Mononuclear cell (primary cell): ENCODE results near the gene LGR4. TPM values are rescaled to one million over a fixed set of nuclear protein-coding genes. Genes with fewer than 3 reads are reported as not detected.

Experiments used
- H3K27me3 ChIP-seq: 2 replicates; pipeline ENCODE4 v1.6.0; 2011; ENCODE audit warnings: low read length, control low read depth; ENCODE audit not compliant: insufficient read depth
- H3K4me1 ChIP-seq: 2 replicates; pipeline ENCODE4 v1.5.1; 2011; ENCODE audit warnings: mild to moderate bottlenecking, low read length, control low read depth; ENCODE audit not compliant: insufficient read depth
- H3K4me3 ChIP-seq: 2 replicates; pipeline ENCODE4 v1.5.1; 2011; ENCODE audit warnings: mild to moderate bottlenecking, low read length, moderate library complexity
- H3K9me3 ChIP-seq: 2 replicates; pipeline ENCODE4 v1.5.1; 2011; ENCODE audit warnings: low read depth, mild to moderate bottlenecking, control low read depth, low read length
- total RNA-seq: library from RNA; depleted of rRNA; stranded (reverse); fragments of >200 nt; gene quantifications from one replicate; pipeline ENCODE4 v1.2.3, GENCODE V29; 2012

LGR4 gene
- total RNA-seq, 1 donor = 2.3 TPM

GRCh38 chr11:27431808-27432207 is 40.8 kb downstream of the LGR4 start:
- Histone ChIP-seq H3K9me3 (no peaks in the 10 kb centered on the region), H3K4me3 (no peak overlapping the region), H3K27me3 (no peaks in the 10 kb centered on the region), H3K4me1 (no peaks in the 10 kb centered on the region)

DNA sequence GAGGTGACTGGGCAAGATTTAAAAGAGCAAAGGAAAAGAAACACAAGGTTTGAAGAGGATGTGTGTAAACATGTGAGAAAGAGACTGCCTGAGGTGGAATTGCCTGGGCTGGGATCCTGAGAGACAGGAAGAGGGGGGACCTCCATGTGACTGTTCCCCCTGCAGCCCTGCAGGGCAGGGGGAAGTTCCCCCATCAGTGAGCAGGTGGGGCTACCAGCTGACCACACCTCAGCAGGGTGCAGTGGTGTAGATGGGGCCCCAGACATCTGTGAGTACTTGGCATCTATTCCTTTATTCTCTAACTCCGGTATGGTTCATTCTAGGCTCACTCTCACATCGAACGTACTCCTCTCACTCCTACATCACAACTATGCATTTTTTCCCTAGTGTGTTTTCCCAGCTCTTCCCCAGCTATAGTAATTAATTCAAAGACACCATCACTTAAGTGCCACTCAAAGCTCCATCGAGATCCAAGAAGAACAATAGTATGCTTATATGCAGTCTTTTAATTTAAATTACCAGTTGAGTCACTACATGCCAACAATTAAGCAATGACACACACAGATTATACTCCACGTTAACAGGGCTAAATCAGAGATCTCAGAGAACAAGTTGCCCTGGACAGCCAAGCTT is 42.7 kb downstream of the LGR4 start:
- Histone ChIP-seq H3K4me1 (no peaks in the 10 kb centered on the region), H3K4me3 (no peak overlapping the region), H3K9me3 (no peaks in the 10 kb centered on the region), H3K27me3 (no peaks in the 10 kb centered on the region)

DNA sequence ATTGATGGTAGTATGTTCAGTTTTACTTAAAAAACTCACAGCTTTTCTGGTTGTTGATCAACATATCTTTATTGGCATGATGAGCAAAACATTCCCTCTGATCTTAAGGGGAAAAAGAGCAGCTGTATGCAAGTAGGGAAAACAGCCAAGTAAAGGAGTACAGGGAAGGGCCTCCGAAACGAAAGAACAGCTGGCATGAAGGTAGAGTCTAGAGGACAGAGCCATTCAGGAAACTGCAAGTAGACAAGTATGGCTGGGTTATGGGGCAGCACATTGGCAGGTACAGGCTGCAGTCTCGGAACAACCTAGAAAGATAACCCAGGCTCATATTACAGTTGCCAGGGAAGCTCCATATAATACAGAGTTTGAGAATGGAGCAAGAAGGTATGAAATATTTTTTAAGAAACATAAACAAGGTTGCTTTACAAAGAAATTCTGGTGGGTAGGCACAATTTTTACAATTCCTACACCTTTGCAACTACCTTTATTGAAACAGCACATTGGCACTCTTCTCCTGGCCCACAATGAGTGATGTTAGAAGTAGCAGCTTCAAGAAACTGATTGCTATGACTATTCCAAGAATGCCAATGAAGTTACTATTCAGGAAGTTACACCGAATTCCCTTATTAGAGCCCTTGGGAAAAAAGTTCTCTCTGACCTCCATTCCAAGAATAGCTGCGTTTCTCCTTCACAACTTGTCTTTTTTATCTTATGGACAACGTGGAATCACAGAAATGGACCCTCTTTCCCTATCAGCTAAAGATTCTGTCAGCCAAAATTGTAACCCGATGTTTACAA is 45.2 kb downstream of the LGR4 start:
- Histone ChIP-seq H3K4me3 (no peak overlapping the region), H3K9me3 (no peaks in the 10 kb centered on the region), H3K4me1 (no peaks in the 10 kb centered on the region), H3K27me3 (no peaks in the 10 kb centered on the region)

GRCh38 chr11:27425814-27426213 is 46.8 kb downstream of the LGR4 start:
- Histone ChIP-seq H3K4me1 (no peaks in the 10 kb centered on the region), H3K27me3 (no peaks in the 10 kb centered on the region), H3K9me3 (no peaks in the 10 kb centered on the region), H3K4me3 (no peak overlapping the region)

DNA sequence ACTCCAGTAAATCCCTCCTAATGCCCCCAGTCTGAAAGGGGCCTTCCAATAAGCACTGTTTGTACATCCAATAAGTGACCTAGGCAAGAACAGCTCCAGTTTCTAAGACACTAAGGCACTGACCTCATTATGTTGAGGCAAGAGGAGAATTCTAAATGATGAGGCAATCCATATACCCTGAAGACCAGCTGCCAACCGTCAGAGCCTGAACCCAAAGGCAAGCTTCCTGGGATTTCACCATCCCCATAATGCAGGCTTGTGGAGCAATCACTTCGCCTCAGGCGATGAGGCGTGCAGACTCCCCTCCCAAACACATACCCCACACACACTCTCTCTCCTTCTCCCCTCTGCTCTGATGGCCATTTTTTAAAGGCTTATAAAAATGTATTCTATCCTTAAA is 49.5 kb downstream of the LGR4 start:
- H3K27me3 ChIP-seq = no peaks in the 10 kb centered on the region
- peaks cover 3% of the 10 kb centered on the region for H3K9me3 ChIP-seq
- no peaks in the 10 kb centered on the region for H3K4me1 ChIP-seq
- H3K4me3 ChIP-seq = no peak overlapping the region

GRCh38 chr11:27421819-27422494 is 50.6 kb downstream of the LGR4 start:
- no peak overlapping the region for H3K4me3 ChIP-seq
- H3K9me3 ChIP-seq = peaks cover 7% of the 10 kb centered on the region
- no peaks in the 10 kb centered on the region for H3K4me1 ChIP-seq
- H3K27me3 ChIP-seq = no peaks in the 10 kb centered on the region

GRCh38 chr11:27420722-27421572 is 51.6 kb downstream of the LGR4 start:
- Histone ChIP-seq H3K4me1 (no peaks in the 10 kb centered on the region), H3K9me3 (peaks cover 7% of the 10 kb centered on the region), H3K4me3 (no peak overlapping the region), H3K27me3 (no peaks in the 10 kb centered on the region)

DNA sequence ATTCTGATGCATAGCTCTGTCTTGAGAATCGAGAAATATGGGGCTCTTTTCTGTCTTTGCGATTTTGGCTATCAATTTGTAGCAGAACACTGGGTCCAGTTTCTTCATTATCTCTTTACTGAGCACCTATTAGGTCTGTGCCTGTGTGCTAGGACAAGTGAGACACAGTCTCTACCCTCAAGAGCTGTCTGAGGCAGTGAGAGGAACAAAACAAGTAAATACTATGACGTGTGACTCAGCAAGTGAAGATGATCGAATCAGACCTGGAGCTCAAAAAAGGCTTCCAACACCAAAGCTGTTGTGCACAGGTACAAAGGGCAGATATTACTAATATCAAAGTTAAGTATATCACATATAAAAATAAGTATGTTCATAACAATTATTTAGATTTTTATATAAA is 52.4 kb downstream of the LGR4 start:
- Histone ChIP-seq H3K4me3 (no peak overlapping the region), H3K27me3 (no peaks in the 10 kb centered on the region), H3K9me3 (peaks cover 7% of the 10 kb centered on the region), H3K4me1 (no peaks in the 10 kb centered on the region)

GRCh38 chr11:27418356-27418755 is 54.2 kb downstream of the LGR4 start:
- Histone ChIP-seq H3K27me3 (no peaks in the 10 kb centered on the region), H3K9me3 (peaks cover 7% of the 10 kb centered on the region), H3K4me1 (no peaks in the 10 kb centered on the region), H3K4me3 (no peak overlapping the region)

DNA sequence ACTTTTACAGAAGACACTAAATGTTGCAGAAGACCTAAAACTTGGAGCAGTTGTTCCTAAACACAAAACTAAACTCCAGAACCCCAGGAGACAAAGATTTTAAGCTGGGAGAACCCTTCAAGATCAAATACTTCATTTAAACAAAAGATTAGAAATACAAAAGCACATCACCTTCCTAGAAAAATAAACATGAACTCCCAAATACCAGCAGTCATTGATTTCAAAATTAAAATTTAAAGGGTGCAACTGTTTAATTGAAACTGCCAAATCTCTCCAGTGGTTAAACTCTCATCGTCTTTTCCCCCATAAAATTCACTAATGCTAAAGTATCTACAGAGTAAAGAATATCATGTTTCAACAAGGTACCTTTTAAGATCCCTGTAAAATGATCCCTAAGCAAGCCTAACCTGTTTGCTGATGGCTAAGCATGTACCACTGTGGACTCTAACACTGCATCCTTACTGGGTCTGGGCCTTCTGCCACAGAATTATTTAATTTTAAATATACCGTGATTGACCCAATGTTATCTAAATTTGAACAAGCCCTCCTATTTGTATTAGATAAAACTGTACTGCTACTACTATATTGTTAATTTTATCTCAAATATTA is 55.9 kb downstream of the LGR4 start:
- peaks cover 7% of the 10 kb centered on the region for H3K9me3 ChIP-seq
- H3K4me1 ChIP-seq = no peaks in the 10 kb centered on the region
- no peaks in the 10 kb centered on the region for H3K27me3 ChIP-seq
- H3K4me3 ChIP-seq = no peak overlapping the region

DNA sequence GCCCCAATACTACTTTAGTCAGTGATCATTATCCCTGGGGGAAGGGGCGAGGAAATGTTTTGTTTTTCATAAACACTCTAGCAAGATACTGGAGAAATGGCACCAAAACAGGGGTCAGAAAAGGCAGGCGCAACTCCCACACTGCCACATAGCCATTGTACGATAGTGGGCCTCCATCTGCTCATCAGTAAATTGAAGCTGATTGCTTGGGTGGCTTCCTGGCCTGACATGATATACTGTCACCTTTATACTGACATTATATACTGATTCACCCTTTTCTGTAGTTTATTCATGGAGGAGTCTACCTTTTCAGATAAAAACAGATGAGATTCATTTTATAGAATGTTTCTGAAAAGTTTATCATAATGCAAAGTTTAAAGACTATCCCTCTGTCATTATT is 57.9 kb downstream of the LGR4 start:
- Histone ChIP-seq H3K4me3 (no peak overlapping the region), H3K27me3 (no peaks in the 10 kb centered on the region), H3K9me3 (peaks cover 7% of the 10 kb centered on the region), H3K4me1 (no peaks in the 10 kb centered on the region)

DNA sequence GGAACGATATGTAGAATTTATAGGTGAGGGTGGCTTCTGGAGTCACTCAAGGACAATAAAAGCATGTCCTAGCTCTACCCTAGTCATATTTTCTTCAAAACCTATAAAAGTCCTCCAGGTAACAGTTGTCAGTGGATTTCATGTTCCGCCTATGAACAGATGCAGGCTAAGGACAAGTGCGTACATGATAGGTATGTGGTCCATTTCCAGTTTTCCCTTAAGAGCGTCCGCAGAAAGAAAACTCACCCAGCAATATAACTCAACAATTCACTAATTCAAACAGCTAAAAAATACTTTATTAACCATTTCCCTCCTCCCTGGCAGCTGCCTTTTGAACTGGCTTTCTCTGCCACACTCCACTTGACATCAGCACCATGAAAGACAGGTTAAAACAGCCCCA is 59.4 kb downstream of the LGR4 start:
- peaks cover 5% of the 10 kb centered on the region for H3K9me3 ChIP-seq
- no peaks in the 10 kb centered on the region for H3K4me1 ChIP-seq
- H3K4me3 ChIP-seq = no peak overlapping the region
- H3K27me3 ChIP-seq = no peaks in the 10 kb centered on the region

- Histone ChIP-seq H3K9me3 (no peaks in the 10 kb centered on the region), H3K4me3 (no peak overlapping the region), H3K4me1 (no peaks in the 10 kb centered on the region), H3K27me3 (no peaks in the 10 kb centered on the region)
Observed at GRCh38 chr11:27412192-27412691, 60.3 kb downstream of the LGR4 start.

DNA sequence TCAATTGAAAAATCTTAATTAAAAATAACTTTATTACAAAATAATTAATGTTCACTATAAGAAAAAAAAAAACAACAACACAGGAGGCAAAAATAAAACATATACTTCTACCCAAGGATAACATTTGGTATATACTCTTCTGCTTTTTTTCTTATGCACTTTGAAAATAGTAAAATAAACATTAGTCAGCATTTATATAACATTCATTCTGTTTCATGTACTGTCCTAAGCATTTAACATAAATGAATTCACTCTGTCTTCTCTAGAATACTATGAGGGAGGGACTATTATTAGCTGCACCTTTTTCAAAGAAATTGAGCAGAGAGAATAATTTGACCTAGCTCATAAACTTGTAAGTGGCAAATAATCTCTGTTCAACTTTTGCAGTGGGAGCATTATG is 61.3 kb downstream of the LGR4 start:
- Histone ChIP-seq H3K4me3 (no peak overlapping the region), H3K27me3 (no peaks in the 10 kb centered on the region), H3K4me1 (no peaks in the 10 kb centered on the region), H3K9me3 (no peaks in the 10 kb centered on the region)
